WERI-Rb-1 (cell line): Measurements from ENCODE around the gene FUZ.

Experiments
- DNase-seq: peaks from one replicate; pipeline ENCODE4 v3.0.0-alpha.2; 2020
- H3K27ac ChIP-seq: fragments of 250-450 bp; sonication (Bioruptor Pico); 2 replicates; pipeline ENCODE4 v1.5.1; 2020; ENCODE audit warnings: mild to moderate bottlenecking, moderate library complexity
- H3K27me3 ChIP-seq: fragments of 250-450 bp; sonication (Bioruptor Pico); 2 replicates; pipeline ENCODE4 v1.5.1; 2021; ENCODE audit warnings: mild to moderate bottlenecking, low read depth, moderate library complexity; ENCODE audit not compliant: insufficient read depth, severe bottlenecking
- H3K36me3 ChIP-seq: fragments of 250-450 bp; sonication (Bioruptor Pico); 2 replicates; pipeline ENCODE4 v1.5.1; 2020; ENCODE audit warnings: mild to moderate bottlenecking, moderate library complexity
- H3K4me3 ChIP-seq: 2 replicates; pipeline ENCODE4 v1.5.1; 2011; ENCODE audit warnings: low read depth, mild to moderate bottlenecking, control low read depth, low read length
- H3K9me3 ChIP-seq: fragments of 250-450 bp; sonication (Bioruptor Pico); 2 replicates; pipeline ENCODE4 v1.5.1; 2021; ENCODE audit warnings: mild to moderate bottlenecking, moderate library complexity; ENCODE audit not compliant: severe bottlenecking
- CTCF ChIP-seq: IDR thresholded peaks from 2 replicates; pipeline ENCODE4 v1.5.1; 2011; ENCODE audit warnings: low read depth, mild to moderate bottlenecking, control low read depth, inconsistent platforms, low read length

FUZ gene

GRCh38 chr19:49812997-49813861 lies at the start of gene FUZ:
TSS of gene FUZ (minus strand) at chr19:49813292. CDS start at chr19:49813106, 186 bp downstream.
- H3K27me3 ChIP-seq = no peaks in the 10 kb centered on the region
- peak; percentile 98 for DNase-seq
- H3K27ac ChIP-seq = peak within 1 kb of the TSS; percentile 87
- TF ChIP-seq CTCF = peak; percentile 39
- no peaks in the 10 kb centered on the region for H3K9me3 ChIP-seq
- peak within 1 kb of the TSS; percentile 95 for H3K4me3 ChIP-seq
- H3K36me3 ChIP-seq = peaks cover 3% of the 10 kb centered on the region; the same call in 1 of the 2 replicates

- Histone ChIP-seq H3K27ac (no peak overlapping the region), H3K9me3 (no peaks in the 10 kb centered on the region), H3K4me3 (no peak overlapping the region), H3K36me3 (peaks cover 78% of the 10 kb centered on the region), H3K27me3 (no peaks in the 10 kb centered on the region)
- peak; percentile 76 for DNase-seq
- TF ChIP-seq CTCF = peak; percentile 45; the same call in 1 of the 2 replicates
These were observed 49.5 kb upstream of the FUZ start for GRCh38 chr19:49862391-49863253.

GRCh38 chr19:49861541-49862378 lies 48.7 kb upstream of the FUZ start:
- H3K36me3 ChIP-seq = peaks cover 87% of the 10 kb centered on the region
- TF ChIP-seq CTCF = no peak

GRCh38 chr19:49861107-49861506 lies 48.0 kb upstream of the FUZ start:
- no peak for TF ChIP-seq CTCF
- peak; percentile 34 for DNase-seq
- Histone ChIP-seq H3K4me3 (no peak overlapping the region), H3K27me3 (no peaks in the 10 kb centered on the region), H3K36me3 (peaks cover 88% of the 10 kb centered on the region), H3K27ac (peak overlapping the region; percentile 33; the same call in 1 of the 2 replicates), H3K9me3 (no peaks in the 10 kb centered on the region)

More at GRCh38 chr19:49861541-49862378, 48.7 kb upstream of the FUZ start:
- Histone ChIP-seq H3K27ac (no peak overlapping the region), H3K9me3 (no peaks in the 10 kb centered on the region), H3K4me3 (no peak overlapping the region), H3K27me3 (no peaks in the 10 kb centered on the region)
- no peak for DNase-seq

GRCh38 chr19:49860336-49861102 lies 47.4 kb upstream of the FUZ start:
- H3K27ac ChIP-seq = peak overlapping the region; percentile 33
- H3K27me3 ChIP-seq = no peaks in the 10 kb centered on the region
- peaks cover 91% of the 10 kb centered on the region for H3K36me3 ChIP-seq
- no peak for TF ChIP-seq CTCF
- DNase-seq = no peak
- no peaks in the 10 kb centered on the region for H3K9me3 ChIP-seq
- H3K4me3 ChIP-seq = no peak overlapping the region
